Stimulated activated CD4-positive, alpha-beta T cell treated with anti-CD3 and anti-CD28 coated beads, Interleukin-2, amount 100 ng/mL, for 4 hours (primary cell): ENCODE results near the gene NDUFB3.
A peak's percentile ranks its signal among the peaks of the same experiment; 100 is the strongest.
"Not testable (repeated sequence)": the region's sequence is repeated elsewhere in the genome, so short reads cannot be mapped to it uniquely, and the experiment has no call there.

ENCODE experiments used
- DNase-seq: peaks from one replicate; pipeline ENCODE4 v3.0.0-alpha.2; 2020; ENCODE audit warnings: low read depth

Gene NDUFB3

DNA sequence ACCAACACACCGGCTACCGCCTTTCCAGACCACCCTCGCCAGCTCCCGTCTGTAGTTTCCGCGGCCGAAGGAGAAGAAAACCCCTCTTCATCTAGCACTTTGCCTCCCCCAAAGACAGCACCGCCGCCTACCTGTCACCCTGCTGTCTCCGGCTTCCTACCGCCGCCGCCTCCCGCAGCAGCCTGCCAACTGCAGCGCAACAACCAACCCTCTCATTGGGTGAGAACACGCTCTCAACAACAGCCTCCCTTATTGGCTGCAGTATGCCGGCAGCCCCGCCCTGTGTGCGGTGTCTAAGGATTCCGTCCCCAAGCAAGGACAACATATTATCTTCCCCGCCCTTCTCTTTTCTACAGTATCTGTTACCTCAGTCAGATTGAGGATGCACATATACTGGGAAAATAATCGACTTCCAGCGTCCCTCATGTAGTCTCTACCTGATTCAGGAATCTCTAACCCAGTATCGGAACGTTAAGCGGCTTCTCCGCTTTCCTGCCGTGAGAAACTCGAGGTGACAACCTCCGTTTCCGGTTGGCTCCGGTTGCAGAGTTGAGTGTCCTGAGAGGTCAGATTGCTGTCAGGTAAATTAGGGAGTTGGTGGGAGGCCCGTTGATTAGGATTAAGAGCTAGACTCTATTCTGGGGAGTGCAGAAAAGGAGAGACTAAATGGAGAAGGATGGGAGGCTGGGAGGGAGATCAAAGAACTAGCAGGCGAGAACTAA lies at the start of gene NDUFB3, which contains the start of gene HYCC2:
Gene NDUFB3 (plus strand): TSS at position 523 of the 722 bp plus-strand sequence. CDS start 6,882 bp downstream, outside the sequence.
Gene HYCC2 (minus strand): TSS at position 193 of the 722 bp plus-strand sequence. CDS start 47,662 bp downstream, outside the sequence.
- peak; percentile 88 for DNase-seq

DNA sequence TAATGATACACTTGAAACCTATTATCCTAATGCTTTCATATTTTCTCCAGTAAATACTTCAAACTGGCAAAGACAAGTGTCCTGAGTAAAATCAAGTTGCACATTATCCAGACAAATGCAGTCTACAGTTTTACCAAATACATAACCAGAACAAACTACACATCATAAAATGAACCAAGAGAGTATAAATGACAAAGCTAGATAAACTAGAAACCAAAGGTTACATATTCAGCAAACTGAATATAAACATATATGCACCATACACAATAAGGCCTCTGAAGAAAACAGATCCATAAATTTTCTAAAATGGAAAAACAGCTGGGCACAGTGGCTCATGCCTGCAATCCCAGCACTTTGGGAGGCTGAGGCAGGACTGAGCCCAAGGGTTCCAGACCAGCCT lies 47.3 kb upstream of the NDUFB3 start:
- DNase-seq: no peak

DNA sequence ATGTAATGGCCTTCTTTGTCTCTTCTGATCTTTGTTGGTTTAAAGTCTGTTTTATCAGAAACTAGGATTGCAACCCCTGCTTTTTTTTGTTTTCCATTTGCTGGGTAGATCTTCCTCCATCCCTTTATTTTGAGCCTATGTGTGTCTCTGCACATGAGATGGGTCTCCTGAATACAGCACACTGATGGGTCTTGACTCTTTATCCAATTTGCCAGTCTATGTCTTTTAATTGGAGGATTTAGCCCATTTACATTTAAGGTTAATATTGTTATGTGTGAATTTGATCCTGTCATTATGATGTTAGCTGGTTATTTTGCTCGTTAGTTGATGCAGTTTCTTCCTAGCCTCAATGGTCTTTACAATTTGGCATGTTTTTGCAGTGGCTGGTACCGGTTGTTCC lies 37.4 kb upstream of the NDUFB3 start:
- not testable (repeated sequence) for DNase-seq

DNA sequence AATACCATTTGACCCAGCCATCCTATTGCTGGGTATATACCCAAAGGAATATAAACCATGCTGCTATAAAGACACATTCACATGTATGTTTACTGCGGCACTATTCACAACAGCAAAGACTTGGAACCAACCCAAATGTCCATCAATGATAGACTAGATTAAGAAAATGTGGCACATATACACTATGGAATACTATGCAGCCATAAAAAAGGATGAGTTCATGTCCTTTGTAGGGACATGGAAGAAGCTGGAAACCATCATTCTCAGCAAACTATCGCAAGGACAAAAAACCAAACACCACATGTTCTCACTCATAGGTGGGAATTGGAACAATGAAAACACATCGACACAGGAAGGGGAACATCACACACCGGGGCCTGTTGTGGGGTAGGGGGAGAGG lies 33.4 kb upstream of the NDUFB3 start:
- not testable (repeated sequence) for DNase-seq

- DNase-seq: no peak
Measured at GRCh38 chr2:201038855-201039254, 32.9 kb upstream of the NDUFB3 start.

GRCh38 chr2:201040867-201041628 lies 30.8 kb upstream of the NDUFB3 start:
- no peak for DNase-seq

GRCh38 chr2:201042451-201042850 lies 29.4 kb upstream of the NDUFB3 start:
- DNase-seq: not testable (repeated sequence)

GRCh38 chr2:201043050-201043449 lies 28.8 kb upstream of the NDUFB3 start:
- not testable (repeated sequence) for DNase-seq

DNA sequence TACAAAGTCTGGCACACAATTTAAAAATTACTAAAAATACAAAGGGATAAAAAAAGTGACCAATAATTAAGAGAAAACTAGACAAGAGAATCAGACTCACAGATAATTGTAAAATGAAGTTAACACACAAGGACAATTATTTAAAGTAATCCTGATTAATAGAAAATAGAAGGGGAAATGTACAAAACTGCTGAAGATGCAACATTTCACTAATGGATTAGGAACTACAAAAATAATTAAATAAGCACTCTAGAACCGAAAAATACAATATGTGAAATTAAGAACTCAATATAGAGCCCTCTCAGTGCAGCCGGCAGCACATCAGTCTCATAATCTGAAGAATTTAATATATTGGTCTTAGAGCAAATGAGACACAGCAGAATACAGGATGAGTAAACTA lies 24.9 kb upstream of the NDUFB3 start:
- no peak for DNase-seq

DNA sequence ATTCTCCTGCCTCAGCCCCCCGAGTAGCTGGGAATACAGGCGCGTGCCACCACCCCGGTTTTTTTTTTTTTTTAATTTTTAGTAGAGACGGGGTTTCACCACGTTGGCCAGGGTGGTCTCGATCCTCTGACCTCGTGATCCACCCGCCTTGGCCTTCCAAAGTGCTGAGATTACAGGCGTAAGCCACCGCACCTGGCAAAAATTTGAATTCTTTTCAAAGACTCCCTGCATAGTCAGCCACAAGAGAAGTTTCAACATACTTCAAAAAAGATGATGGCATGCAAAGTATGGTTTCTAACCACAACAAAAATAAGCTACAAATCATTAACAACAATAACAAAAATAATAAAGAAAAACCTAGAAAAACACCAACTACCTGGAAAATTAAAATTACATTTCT lies 22.3 kb upstream of the NDUFB3 start:
- DNase-seq: no peak

DNA sequence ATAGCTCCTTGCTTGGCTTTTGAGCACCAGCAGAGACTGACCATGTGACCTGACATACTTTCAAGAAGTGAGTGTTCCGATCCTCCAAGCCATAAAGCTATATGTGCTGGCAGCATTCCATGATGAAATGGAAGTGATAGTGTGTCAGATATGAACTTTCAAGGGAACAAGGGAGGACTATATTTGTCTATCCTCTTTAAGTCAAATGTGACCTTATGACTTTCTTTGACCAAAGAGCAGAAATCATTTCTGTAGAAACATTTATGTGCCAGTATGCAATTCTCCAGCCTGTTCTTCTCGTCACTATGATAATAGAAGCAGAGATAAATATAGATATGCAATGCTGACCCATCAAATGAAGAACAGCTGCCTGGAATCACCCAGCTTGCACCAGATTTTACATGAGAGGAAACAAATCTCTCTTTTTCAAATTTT lies 14.7 kb upstream of the NDUFB3 start:
- no peak for DNase-seq

DNA sequence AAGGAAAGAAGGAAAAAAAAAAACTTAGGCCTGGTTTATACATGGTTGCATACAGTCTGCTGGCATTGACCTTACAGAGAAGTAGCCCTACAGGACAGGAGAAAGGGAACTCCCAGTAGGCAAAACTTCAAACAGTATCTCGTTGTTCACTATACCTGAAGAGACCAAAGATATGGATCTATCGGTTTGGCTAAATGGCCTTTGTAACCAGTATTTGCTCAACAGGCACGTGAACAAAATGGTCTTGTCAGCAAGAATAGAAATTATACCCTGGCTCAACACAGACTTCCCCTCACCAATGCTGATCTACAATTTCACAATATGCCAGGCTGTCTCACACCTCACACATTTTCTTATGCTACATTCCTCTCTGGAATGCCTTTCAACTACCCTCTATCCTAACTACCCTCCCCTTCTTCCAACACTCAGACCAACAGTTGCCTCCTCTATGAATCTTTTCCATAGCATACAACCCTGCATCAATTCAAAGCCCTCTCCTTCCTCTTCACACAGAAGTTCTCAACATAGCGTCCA lies 14.0 kb upstream of the NDUFB3 start:
- no peak for DNase-seq

DNA sequence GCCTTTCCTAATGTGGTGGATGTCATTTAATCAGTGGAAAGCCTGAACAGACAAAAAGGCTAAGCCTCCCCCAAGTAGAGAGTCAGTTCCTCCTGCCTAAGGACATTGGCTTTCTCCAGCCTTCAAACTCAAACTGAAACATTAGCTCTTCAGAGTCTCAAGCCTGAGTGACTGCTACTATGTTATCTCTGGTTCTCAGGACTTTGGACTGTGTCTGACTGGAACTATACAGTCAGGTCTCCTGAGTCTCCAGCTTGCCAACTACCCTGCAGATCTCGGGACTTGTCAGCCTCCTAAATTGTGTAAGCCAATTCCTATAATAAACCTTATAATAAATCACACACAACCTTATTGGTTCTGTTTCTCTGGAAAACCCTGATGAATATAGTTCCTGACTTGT lies 12.9 kb upstream of the NDUFB3 start:
- DNase-seq: no peak

DNA sequence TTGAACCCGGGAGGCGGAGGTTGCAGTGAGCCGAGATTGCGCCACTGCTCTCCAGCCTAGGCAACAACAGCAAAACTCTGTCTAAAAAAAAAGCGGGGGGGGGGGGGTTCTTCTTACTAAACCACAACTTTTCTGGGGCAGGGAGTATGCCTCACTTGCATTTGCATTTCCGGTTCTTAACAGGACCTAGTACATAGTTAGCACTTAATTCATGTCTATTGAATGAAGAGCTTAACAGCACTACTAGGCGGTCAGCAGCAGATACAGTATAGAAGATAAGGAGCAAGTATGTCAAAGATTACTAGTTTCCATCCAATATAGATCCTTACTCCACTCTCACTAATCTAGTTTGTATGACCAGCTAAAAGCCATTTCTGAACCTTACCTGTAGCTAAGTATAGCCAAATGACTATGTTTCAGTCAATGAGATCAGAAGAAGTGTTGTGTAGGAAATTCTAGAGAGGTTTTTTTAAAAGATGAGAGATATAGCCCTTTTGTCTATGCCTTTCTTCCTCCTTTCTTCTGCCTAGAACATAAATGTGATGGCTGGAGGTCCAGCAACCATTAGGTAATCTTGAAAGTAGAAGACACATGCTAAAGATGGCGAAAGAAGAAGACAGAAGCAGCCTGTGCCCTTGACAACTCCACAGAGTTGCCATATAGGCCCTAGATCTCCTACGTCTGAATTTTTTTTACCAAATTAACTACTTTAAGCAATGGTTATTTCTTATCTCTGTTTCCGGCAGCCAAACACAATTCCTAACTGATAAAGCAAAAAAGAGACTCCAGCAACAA lies 11.6 kb upstream of the NDUFB3 start:
- DNase-seq: no peak

DNA sequence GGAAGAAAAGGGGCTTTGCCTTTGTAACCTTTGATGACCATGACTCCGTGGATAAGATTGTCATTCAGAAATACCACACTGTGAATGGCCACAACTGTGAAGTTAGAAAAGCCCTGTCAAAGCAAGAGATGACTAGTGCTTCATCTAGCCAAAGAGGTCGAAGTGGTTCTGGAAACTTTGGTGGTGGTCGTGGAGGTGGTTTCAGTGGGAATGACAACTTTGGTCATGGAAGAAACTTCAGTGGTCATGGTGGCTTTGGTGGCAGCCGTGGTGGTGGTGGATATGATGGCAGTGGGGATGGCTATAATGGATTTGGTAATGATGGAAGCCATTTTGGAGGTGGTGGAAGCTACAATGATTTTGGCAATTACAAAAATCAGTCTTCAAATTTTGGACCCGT lies 8.3 kb upstream of the NDUFB3 start:
- DNase-seq: not testable (repeated sequence)

DNA sequence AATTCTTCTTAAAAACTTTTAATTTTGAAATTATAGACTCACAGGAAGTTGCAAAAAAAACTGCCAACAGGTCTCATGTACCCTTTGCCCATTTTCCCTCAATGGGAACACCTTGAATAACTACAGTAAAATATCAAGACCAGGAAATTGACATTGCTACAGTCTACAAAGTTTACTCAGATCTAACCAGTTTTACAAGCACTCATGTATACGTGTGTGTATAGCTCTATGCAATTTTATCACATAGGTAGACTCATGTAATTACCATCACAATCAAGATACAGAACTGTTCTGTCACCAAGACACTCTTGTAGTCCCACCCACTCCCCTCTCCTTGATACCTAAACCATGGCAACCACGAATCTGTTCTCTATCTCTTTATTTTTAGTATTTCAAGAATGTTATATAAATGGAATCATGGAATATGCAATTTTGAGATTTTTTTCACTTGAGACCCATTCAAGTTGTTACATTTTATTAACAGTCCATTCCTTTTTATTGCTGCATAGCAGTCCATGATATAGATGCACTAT lies 6.9 kb upstream of the NDUFB3 start:
- DNase-seq: no peak

DNA sequence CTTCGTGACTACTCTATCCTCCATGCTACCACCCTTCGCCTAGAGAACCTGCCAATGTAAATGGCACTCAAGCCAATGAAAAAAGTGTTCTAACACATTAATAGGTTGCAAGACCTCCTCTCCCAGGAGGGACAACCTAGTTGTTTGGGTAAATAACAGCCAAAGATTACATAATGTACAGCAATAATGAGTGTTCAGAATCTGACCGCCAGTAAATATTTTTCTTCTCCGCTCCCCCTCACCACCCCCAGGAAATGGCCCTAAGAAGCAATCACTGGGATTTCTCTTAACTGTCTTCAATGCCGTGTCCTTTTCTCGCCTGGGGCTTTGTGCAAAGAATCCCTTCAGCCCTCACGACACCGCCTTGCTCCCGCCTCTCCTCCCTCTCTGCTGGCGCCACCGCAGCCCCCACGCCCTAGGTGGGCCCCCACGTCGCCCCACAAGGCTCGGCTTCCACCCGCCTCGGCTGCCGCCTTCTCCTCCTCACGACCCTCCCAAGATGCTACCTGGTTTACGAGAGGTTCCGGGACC lies 788 bp upstream of the NDUFB3 start:
- no peak for DNase-seq

DNA sequence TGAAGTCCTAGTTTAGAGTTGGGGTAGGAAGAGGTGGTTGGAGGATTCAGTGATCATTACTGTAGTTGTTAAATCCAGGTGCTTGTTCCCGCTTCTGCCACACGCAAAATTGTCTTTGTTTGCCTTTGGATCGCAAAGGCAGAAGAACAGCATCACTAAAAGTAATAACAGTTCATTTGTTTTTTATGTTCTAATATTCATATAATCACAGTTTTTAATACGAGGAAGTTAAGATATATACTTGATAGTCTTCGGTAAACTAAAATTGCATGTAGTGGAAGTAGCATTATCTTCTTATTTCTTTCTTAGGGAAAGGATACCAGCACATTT lies 365 bp downstream of the NDUFB3 start:
- DNase-seq: no peak

DNA sequence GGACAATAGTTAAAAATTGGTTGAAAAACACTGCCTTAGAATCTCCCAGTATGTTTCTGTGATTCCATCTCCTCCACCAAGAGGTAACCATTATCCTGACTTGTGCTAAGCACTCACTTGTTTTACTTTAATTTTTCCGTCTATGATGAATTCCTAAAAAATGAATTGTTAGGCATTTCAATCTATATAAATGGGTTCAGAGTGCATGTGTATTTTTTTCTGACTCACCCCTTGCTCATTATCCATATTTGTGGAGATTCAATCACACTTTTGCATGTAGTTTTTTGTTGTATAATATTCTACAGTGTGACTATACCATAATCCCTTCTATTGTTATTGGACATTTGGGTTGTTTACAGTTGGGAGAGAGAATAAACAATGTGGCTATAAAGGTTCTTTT lies 1.3 kb downstream of the NDUFB3 start:
- DNase-seq: no peak

DNA sequence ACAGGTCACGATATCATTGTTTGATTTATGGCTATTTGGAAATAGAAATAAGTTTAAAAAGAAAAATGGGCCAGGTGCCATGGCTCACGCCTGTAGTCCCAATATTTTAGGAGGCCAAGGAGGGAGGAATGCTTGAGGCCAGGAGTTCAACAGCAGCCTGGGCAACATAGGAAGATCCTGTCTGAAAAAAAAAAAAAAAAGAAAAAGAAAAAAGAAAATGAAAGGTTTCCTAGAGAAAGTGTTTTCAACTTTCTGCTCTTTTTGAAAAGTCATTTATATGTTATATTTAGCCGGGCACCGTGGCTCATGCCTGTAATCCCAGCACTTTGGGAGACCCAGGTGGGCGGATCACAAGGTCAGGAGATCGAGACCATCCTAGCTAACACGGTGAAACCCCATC lies 3.2 kb downstream of the NDUFB3 start:
- no peak for DNase-seq

DNA sequence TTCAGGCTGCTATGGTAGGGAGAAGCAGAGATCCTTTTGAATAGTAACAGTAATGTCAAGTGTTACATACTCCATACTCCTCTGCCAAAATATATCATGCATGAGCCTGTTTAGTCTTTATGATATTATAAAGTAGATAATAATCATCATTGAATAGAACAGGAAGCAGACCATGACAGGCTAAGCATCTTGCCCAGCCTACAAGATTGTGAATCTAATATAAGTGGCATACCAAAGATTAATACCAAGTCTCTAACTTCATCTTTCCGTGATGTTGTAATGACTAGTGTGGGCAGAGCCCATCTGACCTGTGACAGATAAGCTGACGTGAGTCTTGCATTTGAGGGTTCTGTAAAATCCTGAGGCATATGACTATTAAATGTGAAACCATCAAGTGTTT lies 13.1 kb downstream of the NDUFB3 start:
- DNase-seq: no peak

DNA sequence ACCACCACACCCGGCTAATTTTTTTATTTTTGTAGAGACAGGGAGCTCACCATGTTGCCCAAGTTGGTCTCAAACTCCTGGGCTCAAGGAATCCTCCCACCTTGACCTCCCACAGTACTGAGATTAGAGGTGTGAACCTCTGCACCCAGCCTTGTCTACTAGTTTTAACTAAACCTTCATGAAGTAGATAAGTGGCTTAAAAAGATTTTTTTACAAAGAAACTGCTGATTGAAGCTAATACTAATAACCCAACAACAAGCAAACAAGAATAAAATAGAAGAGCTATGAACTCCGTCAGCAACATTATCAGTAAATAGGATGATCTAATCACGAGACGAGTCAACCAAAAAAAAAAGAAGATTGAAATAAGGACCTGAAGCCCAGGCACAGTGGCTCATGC lies 18.8 kb downstream of the NDUFB3 start:
- no peak for DNase-seq
